Activated CD4-positive, alpha-beta T cell treated with anti-CD3 and anti-CD28 coated beads, Interleukin-2, amount 50 U/mL, for 4 hours (primary cell): ENCODE data around the gene F7.

Source experiments
- DNase-seq, 2 experiments: peaks; one replicate each; pipeline ENCODE4 v3.0.0-alpha.2; 2020

The F7 gene

DNA sequence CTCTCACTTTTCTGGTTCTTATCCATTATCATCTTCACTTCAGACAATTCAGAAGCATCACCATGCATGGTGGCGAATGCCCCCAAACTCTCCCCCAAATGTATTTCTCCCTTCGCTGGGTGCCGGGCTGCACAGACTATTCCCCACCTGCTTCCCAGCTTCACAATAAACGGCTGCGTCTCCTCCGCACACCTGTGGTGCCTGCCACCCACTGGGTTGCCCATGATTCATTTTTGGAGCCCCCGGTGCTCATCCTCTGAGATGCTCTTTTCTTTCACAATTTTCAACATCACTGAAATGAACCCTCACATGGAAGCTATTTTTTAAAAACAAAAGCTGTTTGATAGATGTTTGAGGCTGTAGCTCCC is 14.2 kb downstream of the F7 start:
- DNase-seq: no peak

DNA sequence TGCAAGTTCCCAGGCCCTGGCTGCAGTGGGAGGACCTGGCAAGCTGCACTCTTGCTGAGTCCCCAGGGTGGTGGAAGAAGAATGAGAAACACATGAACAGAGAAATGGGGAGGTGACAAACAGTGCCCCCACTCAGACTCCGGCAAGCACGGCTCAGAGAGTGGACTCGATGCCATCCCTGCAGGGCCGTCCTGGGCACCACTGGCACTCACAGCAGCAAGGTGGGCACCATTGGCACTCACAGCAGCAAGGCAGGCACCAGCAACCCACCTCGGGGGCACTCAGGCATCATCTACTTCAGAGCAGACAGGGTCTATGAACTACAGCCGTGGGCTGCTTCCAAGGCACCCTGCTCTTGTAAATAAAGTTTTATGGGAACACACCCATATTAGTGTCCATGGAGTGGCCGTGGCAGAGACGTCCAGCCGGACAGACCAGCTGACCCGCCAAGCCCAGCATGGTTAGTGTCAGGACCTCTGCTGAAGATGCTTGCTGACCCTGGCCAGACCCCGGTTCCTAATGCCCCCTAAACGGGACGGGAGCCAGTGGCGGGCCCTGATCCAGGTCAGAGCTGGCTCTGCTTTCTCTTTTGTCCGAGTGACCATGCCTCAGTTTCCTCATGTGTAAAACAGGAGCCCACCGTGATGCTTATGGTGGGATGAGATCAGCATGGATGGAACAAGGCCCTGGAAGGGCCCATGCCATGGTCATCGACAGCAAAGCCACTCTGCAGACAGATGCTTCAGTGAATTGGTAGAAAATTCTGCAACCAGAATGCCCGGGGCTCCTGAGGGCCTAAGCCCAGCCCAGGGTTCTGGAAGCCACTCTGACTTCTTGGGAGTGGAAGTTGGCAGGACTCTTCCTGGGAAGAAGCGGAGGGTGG is 14.9 kb downstream of the F7 start:
- no peak for DNase-seq

DNA sequence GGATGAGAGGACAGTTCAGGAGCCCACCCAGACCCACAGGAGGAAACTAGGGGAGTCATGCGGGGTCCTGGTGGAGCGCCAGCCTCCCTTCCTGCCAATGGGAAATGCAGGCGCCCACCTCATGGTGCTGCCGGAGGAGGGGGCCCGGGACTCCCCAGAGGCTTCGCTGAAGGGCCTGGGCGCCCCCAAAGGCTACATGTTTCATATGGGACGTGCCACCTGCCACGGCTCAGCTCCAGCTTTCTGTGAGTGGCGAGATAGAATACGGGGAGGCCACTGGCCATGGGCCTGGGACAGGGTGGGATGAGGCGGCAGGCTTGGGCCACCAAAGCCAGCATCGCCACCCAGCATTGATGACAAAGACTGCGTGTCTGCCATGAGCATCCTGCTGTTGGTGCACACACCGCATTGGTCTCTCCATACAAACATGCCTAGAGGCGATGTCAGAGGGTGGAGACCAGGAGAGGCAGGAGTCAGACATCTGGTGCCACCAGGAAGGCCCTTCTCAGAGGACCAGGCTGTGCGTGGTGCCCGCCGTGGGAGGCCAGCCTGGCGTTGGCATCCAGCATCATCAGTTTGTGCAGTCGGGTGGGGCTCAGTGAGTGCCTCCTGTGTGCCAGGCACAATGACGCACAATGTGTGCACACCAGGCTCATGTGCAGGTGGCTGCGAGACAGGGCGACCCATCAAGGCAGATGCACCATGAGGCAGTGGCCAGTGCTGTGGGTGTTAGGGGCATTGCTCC is 15.8 kb downstream of the F7 start:
- DNase-seq: no peak

DNA sequence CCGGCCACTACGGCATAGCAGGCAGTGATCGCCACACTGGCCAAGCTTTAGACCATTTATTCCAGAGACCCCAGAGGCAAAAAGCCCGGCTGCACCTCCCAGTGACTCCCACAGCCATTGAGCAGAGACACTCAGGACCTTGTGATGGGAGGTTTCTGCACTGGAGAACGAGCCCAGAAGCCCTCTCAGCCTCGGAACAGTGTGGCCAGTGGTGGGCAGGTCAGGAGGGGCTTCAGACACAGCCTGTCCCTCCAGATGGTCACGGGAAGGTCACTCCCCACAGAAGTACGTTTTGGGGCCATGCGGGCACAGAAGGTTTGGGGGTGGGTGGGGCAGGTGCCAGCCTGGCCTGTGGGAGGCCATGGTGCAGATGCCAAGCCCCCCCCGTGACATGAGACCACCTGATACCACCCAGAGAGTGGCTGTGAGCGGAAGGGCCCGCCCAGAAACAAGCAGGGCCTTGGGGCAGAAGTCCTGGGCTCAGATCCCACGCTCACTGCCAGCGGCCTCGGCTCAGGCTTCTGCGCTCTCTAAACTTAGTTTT is 16.4 kb downstream of the F7 start:
- DNase-seq: no peak

DNA sequence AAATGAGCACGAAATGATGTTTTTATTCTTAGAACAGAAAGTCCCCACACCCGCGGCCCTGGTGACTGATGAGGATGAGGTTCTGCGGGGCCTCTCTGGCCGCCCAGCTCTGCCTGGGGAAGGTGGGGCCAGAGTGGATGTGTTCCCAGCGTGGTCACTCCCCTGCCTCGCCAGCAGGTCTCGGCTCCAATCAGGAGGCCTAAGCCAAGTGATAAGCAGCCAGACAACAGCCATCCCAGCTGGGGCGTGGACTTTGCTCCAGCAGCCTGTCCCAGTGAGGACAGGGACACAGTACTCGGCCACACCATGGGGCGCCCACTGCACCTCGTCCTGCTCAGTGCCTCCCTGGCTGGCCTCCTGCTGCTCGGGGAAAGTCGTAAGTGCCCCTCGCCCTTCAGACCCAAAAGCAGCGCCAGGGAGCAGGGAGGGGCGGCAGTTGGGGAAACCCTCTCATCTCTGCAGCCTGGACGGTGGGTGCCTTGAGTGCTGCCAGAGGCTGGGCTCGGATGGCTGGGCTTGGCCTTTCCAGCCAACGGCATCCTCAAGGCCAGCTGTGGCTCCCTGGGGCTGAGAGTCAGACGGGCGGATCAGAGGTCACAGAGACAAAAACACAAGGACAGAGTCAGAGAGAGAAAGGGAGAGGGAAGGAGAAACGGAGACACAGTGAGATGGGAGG is 17.1 kb downstream of the F7 start, which contains the start of gene F10:
Gene F10, plus strand, starts transcription at position 250 of the 676 bp plus-strand sequence. Its CDS starts 57 bp downstream, at position 307.
- no peak for DNase-seq

DNA sequence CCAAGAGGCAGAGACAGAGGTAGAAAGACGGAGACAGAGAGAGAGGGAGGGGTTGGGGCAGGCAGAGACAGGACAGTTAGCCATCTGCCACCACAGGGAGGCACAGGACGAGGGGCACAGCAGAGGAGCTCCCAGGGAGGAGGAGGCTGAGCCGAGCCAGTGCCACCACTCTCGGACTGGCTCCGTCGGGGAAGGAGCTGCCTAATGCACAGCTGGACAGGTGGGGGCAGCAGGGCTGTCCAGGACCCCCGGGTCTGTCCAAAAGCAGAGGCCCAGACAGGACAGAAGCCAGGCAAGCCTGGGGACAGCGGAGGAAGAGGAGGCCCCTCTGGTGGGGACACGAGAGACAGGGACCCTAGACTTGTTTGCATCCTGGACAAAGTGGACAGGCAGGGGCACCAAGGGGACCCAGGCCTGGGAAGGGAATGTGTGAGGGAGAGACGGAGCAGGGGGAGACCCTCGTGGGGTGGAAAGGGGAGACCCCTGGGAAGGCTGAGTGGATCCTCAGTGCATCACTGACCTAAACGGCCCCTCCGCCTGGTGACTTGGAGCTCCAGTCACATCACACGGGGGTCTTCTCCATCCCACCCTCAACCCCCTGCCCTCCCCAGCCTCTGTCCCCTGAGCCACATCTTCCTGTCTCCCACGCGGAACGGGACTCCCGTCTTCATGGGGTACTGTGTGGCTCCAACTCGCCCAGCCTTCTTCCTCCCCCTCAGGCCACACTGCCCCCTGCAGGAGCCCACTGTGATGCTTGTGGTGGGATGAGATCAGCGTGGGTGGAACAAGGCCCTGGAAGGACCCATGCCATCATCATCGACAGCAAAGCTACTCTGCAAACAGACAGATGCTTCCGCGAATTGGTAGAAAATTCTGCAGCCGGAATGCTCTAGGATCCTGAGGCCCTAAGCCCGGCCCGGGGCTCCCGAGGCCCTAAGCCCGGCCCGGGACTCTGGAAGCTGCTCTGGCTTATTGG is 17.9 kb downstream of the F7 start:
- DNase-seq: no peak

DNA sequence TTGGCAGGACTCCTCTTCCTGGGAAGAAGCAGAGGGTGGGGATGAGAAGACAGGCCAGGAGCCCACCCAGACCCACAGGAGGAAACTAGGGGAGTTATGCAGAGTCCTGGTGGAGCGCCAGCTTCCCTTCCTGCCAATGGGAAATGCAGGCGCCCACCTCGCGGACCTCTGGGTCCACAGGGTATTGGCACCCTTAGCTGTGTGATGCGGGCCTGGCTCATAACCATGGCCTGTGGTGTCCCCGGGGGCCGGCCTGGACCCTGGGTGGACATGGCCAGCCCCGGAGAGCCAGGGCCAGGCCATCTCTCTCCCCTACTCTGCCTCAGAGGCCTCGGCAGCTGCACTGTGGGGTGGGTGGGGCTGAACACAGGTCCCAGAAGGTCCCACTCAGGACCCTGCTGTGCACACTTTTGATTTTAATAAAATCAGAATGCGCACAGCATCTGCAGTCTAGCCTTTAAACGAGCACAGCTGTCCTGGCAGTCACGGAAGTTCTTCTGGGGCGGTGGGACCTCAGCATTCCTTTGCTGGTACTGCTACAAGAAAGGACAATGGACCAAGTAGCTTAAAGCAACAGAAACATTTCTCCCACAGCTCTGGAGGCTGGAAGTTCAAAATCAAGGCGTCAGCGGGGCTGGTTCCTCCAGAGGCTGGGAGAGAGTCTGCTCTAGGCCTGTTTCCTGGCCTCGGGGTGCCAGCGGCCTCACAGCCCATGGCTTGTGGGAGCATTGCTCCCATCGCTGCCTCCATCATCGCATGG is 18.8 kb downstream of the F7 start:
- no peak for DNase-seq

DNA sequence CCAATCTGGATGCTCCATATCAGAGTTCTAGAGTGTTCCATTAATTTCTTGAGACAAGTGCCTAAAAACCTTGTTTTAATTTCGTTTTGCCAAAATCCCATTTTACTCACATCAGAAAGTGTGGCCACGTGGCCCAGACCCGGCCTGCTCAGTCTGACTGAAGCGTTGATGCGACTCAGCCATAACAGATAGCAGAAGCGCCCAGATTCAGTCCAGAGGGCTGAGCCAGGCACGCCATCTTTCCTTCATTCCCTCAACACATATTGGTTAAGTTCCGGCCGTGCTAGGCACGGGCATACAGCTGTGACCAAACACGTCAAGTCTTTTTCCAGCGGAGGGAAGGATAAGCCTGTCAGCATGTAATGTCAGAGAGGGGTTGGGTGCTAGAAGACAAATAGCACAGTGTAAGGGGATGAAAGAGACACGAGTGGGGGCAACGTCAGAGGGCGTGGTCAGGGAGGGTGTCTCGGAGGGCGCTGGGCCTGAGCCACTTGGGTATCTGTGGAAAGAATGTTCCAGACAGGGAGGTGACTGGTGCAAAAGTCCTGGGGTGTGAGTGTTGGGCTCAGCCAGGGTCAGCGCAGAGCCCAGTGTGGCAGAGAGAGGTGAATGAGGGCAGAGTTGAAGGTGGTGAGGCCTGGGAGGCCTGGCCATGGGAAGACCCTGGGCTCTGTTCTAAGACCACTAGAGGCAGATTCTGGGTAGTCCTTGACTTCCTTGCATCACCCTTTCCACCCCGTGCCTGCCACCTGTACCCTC is 20.1 kb downstream of the F7 start:
- no peak for DNase-seq

DNA sequence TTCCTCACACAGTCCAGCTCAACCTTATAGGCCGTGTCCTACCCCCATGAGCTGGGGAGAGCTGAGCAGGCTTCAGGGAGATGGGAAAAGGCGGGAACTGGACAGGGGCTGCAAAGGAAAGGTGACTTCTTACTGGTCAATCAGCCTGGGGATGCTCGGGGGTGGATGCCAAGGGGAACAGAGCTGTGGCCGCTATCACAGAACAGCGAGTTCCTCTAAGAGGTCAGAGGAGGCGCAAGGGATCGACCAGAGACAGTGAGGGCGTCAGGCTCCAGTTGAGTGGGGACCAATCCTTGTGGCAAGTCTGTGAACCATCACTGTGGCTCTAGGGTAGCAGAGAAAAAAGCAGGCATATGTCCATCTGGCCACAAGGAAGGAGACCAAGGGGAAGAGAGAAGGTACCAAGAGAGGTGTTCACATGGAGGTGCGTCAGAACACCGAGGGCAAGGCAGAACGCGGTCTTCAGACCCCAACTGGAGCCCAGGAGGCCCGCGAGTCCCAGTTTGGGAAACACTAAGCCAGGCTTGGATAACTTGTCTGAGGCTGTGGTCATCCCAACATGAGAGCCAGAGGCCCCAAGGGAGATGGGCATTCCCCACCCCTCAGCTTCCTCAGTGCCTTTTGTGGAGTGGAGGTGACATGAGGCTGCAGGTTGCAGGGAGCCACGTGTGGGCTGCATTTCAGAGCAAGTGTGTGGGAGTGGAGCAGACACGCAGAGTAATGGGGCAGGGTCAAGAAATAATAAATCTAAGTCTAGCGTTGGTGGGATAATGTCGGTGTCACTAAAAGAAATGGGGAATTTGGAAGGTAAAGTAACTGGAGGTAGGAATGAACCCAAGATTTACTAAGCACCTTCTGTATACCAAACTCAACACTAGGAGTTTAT is 20.9 kb downstream of the F7 start:
- DNase-seq: no peak

DNA sequence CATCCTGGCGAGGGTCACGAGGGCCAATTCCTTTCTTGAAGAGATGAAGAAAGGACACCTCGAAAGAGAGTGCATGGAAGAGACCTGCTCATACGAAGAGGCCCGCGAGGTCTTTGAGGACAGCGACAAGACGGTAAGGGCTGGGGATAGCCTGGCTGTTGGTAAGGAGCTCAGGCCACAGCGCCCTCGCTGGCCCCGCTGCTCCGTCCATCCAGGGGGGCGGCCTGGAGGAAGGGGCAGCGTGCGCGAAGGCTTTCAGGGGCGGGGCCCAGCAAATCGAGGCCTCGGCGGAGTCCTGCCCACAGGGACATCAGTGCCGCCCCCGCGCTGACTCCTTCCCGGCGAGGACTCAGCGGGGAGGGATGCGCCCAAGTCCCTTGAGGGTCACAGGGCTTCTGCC is 23.9 kb downstream of the F7 start:
- no peak for DNase-seq

DNA sequence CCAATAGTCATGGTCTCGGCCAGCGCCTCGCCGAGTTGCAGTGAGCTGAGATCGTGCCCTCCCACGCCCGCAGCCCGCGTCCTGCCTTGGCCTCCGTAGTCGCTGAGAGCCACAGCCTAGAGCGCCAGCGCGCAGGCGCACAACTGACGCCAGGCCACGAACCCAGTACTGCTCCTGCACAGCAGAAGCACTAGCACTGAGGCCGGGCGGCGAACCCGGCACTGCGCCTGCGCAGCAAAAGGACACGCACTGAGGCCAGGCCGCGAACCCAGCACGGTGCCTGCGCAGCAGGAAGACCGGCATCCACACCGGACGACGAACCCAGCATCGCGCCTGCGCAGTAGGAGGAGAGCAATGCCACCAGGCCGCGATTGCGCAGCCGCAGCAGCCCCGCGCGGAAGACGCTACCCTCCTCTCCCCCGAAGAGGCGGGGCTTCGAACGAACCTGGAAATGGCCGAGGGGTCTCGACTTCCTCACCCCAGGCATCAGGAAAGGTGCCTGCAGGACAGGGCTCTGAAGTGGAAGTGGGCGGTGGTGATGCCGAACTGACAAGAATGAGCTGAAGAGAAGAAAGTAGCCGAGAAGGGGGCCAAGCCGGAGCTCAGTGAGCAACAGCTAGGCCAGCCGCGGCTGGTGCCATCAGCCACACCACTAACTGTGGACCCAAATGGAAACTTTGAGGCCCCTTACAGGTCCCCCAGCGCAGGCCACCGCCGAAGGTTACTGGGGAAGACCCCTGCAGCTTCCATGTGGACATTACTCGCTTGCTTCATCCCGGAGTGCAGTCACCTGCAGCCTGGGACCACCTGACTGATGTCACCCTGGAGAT is 24.5 kb downstream of the F7 start:
- DNase-seq: peak in 1 of 2 experiments; percentile 27

DNA sequence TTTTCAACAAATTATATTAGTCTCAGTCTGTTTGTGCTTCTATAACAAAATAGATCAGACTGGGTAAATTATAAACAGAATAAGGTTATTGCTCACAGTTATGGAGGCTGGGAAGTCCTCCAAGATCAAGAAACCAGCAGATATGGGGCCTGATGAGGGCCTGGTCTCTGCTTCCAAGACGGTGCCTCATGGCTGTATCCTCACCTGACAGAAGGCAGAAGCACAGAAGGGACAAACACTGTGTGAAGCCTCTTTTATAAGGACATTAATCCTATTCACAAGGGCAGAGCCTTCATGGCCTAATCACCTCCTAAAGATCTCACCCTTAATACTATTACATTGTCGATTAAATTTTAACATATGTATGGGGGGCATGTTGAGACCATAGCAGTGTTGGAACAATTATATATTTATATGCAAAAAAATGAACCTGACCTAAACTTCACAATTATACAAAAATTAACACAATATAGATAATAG is 29.7 kb downstream of the F7 start:
- DNase-seq: no peak

DNA sequence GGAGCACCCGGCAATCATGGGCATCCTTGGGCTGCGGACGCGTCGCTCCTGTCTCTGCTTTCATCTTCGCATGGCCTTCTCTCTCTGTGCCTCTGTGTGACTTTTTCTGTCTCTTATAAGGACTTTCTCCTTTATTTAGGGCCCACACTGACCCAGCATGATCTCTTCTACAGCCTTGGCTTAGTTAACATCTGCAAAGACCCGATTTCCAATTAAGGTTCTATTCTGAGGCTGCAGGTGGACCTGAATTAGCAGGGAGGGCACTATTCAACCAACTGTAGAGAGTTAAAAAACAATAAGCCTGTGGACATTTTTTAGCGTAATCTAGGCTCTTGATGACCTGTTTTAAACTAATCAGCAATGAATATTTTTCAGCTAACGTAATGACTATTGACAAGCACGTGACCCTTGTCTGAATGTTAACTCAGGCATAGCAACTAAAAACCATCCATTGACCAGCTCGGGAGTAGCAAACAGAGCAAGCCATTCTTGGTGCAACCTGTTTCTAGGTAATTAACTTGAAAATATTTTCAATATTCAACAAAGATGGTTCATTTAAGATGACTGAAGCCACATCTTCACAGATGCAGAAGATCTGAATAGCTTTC is 32.2 kb downstream of the F7 start:
- DNase-seq: no peak

DNA sequence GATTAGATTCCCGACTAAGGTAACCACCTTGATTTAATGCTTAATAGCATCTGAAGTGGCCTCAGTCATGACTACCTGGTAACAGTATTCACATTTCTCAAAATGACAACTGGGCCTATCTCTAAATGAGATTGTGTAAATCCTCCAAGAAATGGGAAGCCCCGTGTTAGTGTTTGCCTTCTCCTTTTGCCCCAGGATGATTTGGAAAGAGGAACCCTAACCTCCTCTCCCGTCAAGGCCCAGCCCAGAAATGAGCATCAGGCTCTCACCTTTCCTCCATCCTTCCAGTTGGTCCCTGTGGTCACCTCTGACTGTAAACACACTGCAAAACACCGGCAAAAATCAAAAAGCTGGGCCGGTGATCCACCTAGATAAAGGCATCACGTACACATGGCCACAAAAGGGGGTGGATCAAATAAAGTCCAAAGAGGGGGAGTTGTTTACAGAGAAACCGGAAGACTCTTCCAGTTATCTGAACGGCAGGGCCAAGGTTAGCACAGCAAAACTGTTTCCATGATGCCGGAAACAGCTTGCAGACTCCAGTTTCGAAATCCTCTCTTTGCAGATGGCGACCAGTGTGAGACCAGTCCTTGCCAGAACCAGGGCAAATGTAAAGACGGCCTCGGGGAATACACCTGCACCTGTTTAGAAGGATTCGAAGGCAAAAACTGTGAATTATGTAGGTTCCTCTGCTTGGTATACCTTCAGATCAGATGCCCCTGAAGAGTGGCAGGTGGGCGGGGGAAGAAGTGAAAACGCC is 33.4 kb downstream of the F7 start:
- no peak for DNase-seq

DNA sequence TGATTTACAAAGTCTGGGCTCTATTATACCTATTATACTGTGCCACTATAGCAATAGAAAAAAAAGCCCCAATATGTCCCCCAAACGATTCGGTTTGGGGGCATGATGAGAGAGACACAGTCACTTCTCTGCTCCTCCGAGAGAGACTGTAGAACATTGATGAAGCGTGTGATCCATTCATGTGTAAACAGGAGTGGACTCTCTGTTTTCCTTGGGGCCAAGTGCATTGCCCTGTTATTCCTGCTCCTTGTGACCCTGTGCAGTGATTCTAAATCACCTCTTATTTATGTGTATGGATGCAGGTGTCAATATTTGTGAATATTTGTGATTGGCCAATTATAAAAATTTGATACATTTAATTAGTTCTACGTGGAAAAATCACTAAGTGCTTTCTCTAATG is 34.0 kb downstream of the F7 start:
- no peak for DNase-seq

DNA sequence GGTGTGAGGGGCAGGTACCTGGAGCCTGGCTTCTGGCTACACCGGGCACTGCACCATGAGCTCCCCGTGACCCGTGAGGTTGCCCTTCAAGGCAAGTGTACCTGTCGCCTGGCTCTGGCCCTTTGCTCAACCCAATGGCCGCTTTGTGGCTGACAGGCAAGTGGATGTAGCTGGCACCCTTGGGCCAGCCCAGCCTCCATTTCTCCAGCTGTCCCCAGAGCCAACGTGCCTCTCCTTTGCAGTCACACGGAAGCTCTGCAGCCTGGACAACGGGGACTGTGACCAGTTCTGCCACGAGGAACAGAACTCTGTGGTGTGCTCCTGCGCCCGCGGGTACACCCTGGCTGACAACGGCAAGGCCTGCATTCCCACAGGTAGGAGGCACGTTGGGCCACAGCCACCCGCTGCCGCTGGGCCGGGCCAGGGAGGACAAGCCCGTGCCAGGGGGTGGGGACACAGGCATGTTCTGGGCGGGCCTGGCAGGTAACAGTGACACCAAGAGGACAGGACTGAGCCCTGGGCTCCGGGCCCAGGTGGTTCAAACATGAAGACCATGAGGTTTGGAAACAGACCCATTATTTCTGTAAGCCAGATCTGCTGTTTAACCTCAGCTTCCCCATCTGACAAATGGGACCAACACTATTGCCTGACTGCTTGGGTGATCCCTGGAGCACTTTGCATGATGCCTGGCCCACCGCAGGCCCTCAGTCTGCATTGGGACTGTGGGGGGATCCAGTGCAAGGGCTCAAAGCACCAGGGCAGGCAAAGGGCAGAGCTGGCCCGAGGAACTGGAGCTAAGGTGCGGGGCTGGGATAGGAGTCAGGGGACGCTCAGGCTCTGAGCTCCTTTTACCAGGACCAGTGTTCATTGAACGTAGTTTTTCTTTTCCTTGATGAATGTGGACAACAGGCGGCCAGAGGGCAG is 35.3 kb downstream of the F7 start:
- no peak for DNase-seq
